ENCODE results near the gene ABCB9. TPM values are rescaled to one million over a fixed set of nuclear protein-coding genes. Genes with fewer than 3 reads are reported as not detected.

Gene ABCB9
- total and polyA plus RNA-seq, 8 donors = 4.5 to 11.8 (median 8.3) TPM

GRCh38 chr12:122939125-122939524 lies 27.1 kb downstream of the ABCB9 start:
- Histone ChIP-seq H3K27me3 (no peaks in the 10 kb centered on the region), H3K4me3 (no peak overlapping the region), H3K27ac (no peak overlapping the region), H3K4me1 (peaks cover 0 to 29% of the 10 kb centered on the region in 2 donors), H3K36me3 (no peaks in the 10 kb centered on the region), H3K9me3 (no peaks in the 10 kb centered on the region)
- DNase-seq (no peak), ATAC-seq (no peak)
- intact Hi-C loops (cut with DNase I) = no loop called here
- TF ChIP-seq CTCF (IDR thresholded peaks at IDR 0.05) = no peak

DNA sequence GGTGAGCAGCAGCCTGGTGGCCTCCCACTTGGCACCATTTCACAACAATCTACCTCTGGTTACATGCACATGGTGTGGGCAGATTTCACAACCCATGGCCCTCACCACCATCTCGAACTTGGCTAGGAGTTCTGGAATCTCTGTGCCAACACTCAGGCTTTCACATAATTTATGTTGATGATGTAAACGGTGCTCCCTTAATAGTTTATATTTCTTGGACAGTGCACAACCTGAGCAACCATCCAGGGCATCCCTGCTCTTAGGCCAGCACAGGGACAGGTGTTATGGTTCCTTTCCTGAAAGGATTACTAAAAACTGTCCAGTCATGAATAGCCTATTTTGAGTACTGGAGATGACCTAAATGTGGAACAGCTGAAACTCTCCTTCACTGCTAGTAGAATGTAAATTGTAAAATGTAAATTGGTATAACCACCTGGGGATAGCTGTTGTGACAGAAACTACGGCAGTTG lies 28.6 kb downstream of the ABCB9 start:
- no peaks in the 10 kb centered on the region for H3K27me3 ChIP-seq
- no peak for ATAC-seq
- peaks cover 0 to 15% of the 10 kb centered on the region in 2 donors for H3K4me1 ChIP-seq
- H3K27ac ChIP-seq = no peak overlapping the region
- no peak overlapping the region for H3K4me3 ChIP-seq
- DNase-seq = no peak
- no peak for TF ChIP-seq CTCF (IDR thresholded peaks at IDR 0.05)
- no peaks in the 10 kb centered on the region for H3K9me3 ChIP-seq
- no peaks in the 10 kb centered on the region for H3K36me3 ChIP-seq
- intact Hi-C loops (cut with DNase I) = no loop called here

DNA sequence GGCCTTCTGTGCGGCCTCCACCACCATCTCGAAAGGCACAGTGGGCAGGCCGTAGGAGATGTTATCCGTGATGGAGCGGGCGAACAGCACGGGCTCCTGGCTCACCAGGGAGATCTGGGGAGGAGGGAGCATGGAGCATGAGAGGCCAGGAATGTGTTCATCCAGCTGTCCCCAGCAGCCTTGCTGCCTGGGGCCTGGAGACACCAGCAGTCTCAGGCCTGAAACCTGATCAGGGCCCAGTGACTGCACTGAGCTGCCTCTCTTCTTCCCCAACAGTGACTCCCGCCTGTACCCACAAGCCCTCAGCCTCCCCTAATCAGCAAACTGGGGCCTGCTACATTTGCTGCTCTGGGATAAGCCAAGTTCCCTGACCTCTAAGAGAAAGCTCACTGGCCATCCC lies 30.9 kb downstream of the ABCB9 start:
- Histone ChIP-seq H3K4me1 (no peaks in the 10 kb centered on the region), H3K27ac (no peak overlapping the region), H3K27me3 (no peaks in the 10 kb centered on the region), H3K4me3 (no peak overlapping the region), H3K36me3 (no peaks in the 10 kb centered on the region), H3K9me3 (no peaks in the 10 kb centered on the region)
- DNase-seq (no peak), ATAC-seq (no peak)
- intact Hi-C loops (cut with DNase I) = no loop called here
- TF ChIP-seq CTCF (IDR thresholded peaks at IDR 0.05) = no peak

DNA sequence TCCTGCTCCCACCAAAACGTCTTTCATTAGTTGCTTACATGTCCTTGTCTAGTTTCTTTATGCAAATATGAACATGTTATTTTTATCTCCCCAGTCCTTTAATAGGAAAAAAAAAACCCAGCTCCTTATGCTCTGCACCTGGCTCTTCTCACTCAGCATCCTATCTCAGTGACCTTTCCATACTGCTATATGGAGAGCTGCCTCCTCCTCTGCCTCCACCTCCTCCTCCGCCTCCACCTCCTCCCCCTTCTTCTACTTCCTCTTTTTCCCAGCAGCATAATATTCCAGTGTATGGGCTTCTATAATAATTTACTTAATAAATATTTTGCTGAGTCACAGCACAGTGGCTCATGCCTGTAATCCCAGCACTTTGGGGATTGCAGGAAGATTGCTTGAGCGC lies 31.5 kb downstream of the ABCB9 start:
- no peak for TF ChIP-seq CTCF (IDR thresholded peaks at IDR 0.05)
- no peak overlapping the region for H3K27ac ChIP-seq
- intact Hi-C loops (cut with DNase I) = no loop called here
- no peak for ATAC-seq
- no peaks in the 10 kb centered on the region for H3K4me1 ChIP-seq
- no peak overlapping the region for H3K4me3 ChIP-seq
- no peak for DNase-seq
- no peaks in the 10 kb centered on the region for H3K27me3 ChIP-seq
- H3K9me3 ChIP-seq = no peaks in the 10 kb centered on the region
- H3K36me3 ChIP-seq = no peaks in the 10 kb centered on the region

GRCh38 chr12:122932207-122932606 lies 34.1 kb downstream of the ABCB9 start:
- DNase-seq = no peak

More at GRCh38 chr12:122932207-122932606, 34.1 kb downstream of the ABCB9 start:
- Histone ChIP-seq H3K36me3 (no peaks in the 10 kb centered on the region), H3K27ac (no peak overlapping the region), H3K4me1 (peaks cover 0 to 9% of the 10 kb centered on the region in 2 donors), H3K27me3 (no peaks in the 10 kb centered on the region), H3K4me3 (no peak overlapping the region), H3K9me3 (no peaks in the 10 kb centered on the region)
- no peak for TF ChIP-seq CTCF (IDR thresholded peaks at IDR 0.05)
- intact Hi-C loops (cut with DNase I) = no loop called here
- no peak for ATAC-seq

All from left lung (tissue), 10 donors.